CD14-positive monocyte (primary cell): Measurements from ENCODE around the gene PAXX. TPM values are rescaled to one million over a fixed set of nuclear protein-coding genes. Genes with fewer than 3 reads are reported as not detected.

Source experiments
- DNase-seq, 3 donors: peaks; one replicate each; pipeline ENCODE4 v3.0.0-alpha.2; 2011 to 2022
- H2AFZ ChIP-seq: 2 replicates; pipeline ENCODE4 v1.6.0; 2012; ENCODE audit warnings: mild to moderate bottlenecking, low read depth, low read length, inconsistent platforms; ENCODE audit not compliant: insufficient read depth, poor library complexity, severe bottlenecking
- H3K27ac ChIP-seq, 2 donors: 1 replicate in 1 of 2; 2 replicates in 1 of 2; pipeline ENCODE4 v1.5.1; 2012 to 2013; ENCODE audit warnings: low read length in 2 of 2, control low read depth in 1 of 2, inconsistent platforms in 1 of 2, low read depth in 1 of 2, mild to moderate bottlenecking in 1 of 2
- H3K27me3 ChIP-seq, 2 donors: one replicate each; pipeline versions ENCODE4 v1.6.0 to v1.6.1; 2011 to 2013; ENCODE audit warnings: low read length in 2 of 2; ENCODE audit not compliant: control insufficient read depth in 2 of 2, insufficient read depth in 2 of 2
- H3K36me3 ChIP-seq, 2 donors: replicated peaks in 1 of 2; 1 replicate in 1 of 2; 2 replicates in 1 of 2; pipeline versions ENCODE4 v1.5.1 to v1.6.1; 2012 to 2013; ENCODE audit warnings: low read length in 2 of 2, control low read depth in 1 of 2, inconsistent platforms in 1 of 2, mild to moderate bottlenecking in 1 of 2; ENCODE audit not compliant: insufficient read depth in 2 of 2, control insufficient read depth in 1 of 2
- H3K4me1 ChIP-seq, 2 donors: 1 replicate in 1 of 2; 2 replicates in 1 of 2; pipeline versions ENCODE4 v1.5.1 to v1.6.1; 2012 to 2013; ENCODE audit warnings: low read length in 2 of 2, control low read depth in 1 of 2, inconsistent platforms in 1 of 2, mild to moderate bottlenecking in 1 of 2, moderate library complexity in 1 of 2; ENCODE audit not compliant: insufficient read depth in 2 of 2, control insufficient read depth in 1 of 2
- H3K4me2 ChIP-seq: replicated peaks from 2 replicates; pipeline ENCODE3; 2012; ENCODE audit warnings: low read length, moderate library complexity, mild to moderate bottlenecking; ENCODE audit not compliant: poor library complexity, severe bottlenecking; ENCODE audit errors: extremely low read depth
- H3K4me3 ChIP-seq, 3 experiments: fragments of 200-600 bp in 1 of 3; sonication (generic) in 1 of 3; replicated peaks in 1 of 3; 1 replicate in 2 of 3; 2 replicates in 1 of 3; pipeline ENCODE4 v1.5.1; 2011 to 2013; ENCODE audit warnings: low read length in 3 of 3, mild to moderate bottlenecking in 3 of 3, control low read depth in 2 of 3, low read depth in 2 of 3, inconsistent platforms in 1 of 3, moderate library complexity in 1 of 3
- H3K79me2 ChIP-seq: 2 replicates; pipeline ENCODE4 v1.6.0; 2012; ENCODE audit warnings: mild to moderate bottlenecking, control low read depth, inconsistent platforms, low read length, moderate library complexity; ENCODE audit not compliant: insufficient read depth
- H3K9ac ChIP-seq: 2 replicates; pipeline ENCODE4 v1.6.0; 2017; ENCODE audit warnings: low read length, mild to moderate bottlenecking; ENCODE audit not compliant: insufficient read depth, poor library complexity, severe bottlenecking
- H3K9me3 ChIP-seq, 2 donors: replicated peaks in 1 of 2; 1 replicate in 1 of 2; 2 replicates in 1 of 2; pipeline versions ENCODE4 v1.5.1 to v1.6.1; 2012 to 2013; ENCODE audit warnings: low read length in 2 of 2, control low read depth in 1 of 2; ENCODE audit not compliant: control insufficient read depth in 1 of 2, insufficient read depth in 1 of 2
- H4K20me1 ChIP-seq: 2 replicates; pipeline ENCODE4 v1.6.0; 2012; ENCODE audit warnings: mild to moderate bottlenecking, low read length, control low read depth, moderate library complexity; ENCODE audit not compliant: insufficient read depth
- H3K27ac Mint-ChIP-seq, 7 donors: one replicate each; pipeline ENCODE4 v1.8.0; 2020; ENCODE audit warnings: mild to moderate bottlenecking in 7 of 7, mixed read lengths in 7 of 7, moderate library complexity in 6 of 7, inconsistent platforms in 2 of 7
- H3K27me3 Mint-ChIP-seq, 3 donors: one replicate each; pipeline ENCODE4 v1.8.0; 2021 to 2022; ENCODE audit warnings: low read depth in 3 of 3, mild to moderate bottlenecking in 3 of 3, mixed read lengths in 3 of 3, moderate library complexity in 3 of 3, inconsistent platforms in 1 of 3
- H3K36me3 Mint-ChIP-seq, 2 donors: one replicate each; pipeline ENCODE4 v1.8.0; 2020; ENCODE audit warnings: mixed read lengths in 2 of 2, inconsistent platforms in 1 of 2, mild to moderate bottlenecking in 1 of 2
- H3K4me1 Mint-ChIP-seq: one replicate; pipeline ENCODE4 v1.8.0; 2020; ENCODE audit warnings: mild to moderate bottlenecking, mixed read lengths
- H3K4me3 Mint-ChIP-seq, 2 donors: one replicate each; pipeline ENCODE4 v1.8.0; 2020; ENCODE audit warnings: mild to moderate bottlenecking in 2 of 2, mixed read lengths in 2 of 2, moderate library complexity in 1 of 2
- H3K9me3 Mint-ChIP-seq, 7 donors: one replicate each; pipeline ENCODE4 v1.8.0; 2020 to 2022; ENCODE audit warnings: mixed read lengths in 7 of 7, mild to moderate bottlenecking in 6 of 7, moderate library complexity in 6 of 7, inconsistent platforms in 2 of 7
- WGBS: methylation state at CpG from one replicate; pipeline ENCODE4 v1.1.5; 2013; ENCODE audit warnings: missing lambda C conversion rate; ENCODE audit not compliant: insufficient coverage; 5-methylcytosine and 5-hydroxymethylcytosine counted together
- intact Hi-C, 2 donors: fragments of 100-400 bp; cut with micrococcal nuclease; formaldehyde crosslinking; loops; one replicate each; pipeline versions ENCODE4 v1.15.0 to v1.15.1; 2023
- polyA plus RNA-seq, 3 donors: library from polyadenylated mRNA; depleted of rRNA in 1 of 3; unstranded in 2 of 3; stranded (reverse) in 1 of 3; fragments of 300-500 nt in 2 of 3; fragments of >200 nt in 1 of 3; fragmentation: Illumina TruSeq in 2 of 3; gene quantifications; 1 replicate in 2 of 3; 2 replicates in 1 of 3; pipeline ENCODE4 v1.2.3, GENCODE V29; 2012 to 2021
- TF ChIP-seq, protein P1 (sequence below): fragments of 200-600 bp; IDR thresholded peaks from one replicate; pipeline ENCODE4 v1.8.0; 2022; ENCODE audit warnings: antibody characterized with exemption, mild to moderate bottlenecking

PAXX gene
- polyA plus RNA-seq, 3 donors, result 35.3 to 92.9 (median 40.7) TPM

DNA sequence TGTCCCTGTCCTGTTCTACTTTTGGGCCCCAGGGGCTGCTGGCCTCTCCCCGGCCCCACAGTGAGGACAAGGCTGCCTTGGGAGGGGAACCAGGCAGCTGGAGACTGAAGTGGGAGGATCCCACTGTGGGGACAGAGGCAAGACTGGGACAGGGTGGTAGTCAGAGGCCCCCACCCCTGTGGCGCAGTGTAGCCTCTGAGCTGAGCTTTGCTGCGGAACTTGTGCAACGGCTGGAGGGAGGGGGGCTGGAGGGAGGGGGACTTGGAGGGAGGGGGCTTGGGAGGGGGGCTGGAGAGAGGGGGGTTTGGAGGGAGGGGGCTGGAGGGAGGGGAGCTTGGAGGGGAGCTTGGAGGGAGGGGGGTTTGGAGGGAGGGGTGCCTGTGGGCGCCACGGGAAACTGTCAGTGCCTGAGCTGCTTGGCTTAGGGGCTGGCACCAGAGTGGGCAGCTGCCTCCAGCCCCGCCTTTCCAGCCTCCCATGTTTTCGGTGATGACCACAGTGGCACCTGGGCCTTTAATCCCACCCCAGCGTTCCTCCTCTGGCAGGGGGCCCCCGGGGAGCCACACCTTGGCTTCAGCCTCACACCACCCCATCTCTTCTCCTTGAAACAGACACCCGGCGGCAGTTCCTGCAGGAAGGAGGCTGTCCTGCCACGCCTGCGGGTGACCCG is 42.0 kb downstream of the PAXX start:
- Histone ChIP-seq H3K27me3 (no peaks in the 10 kb centered on the region), H2AFZ (peak overlapping the region; percentile 29), H3K9ac (peak overlapping the region; percentile 77), H3K9me3 (no peaks in the 10 kb centered on the region), H3K4me1 (peaks cover 54 to 67% of the 10 kb centered on the region in 2 donors), H3K27ac (peak overlapping the region; percentile 83 to 92), H3K36me3 (peaks cover 15 to 22% of the 10 kb centered on the region in 2 donors), H4K20me1 (peaks cover 48% of the 10 kb centered on the region), H3K79me2 (peaks cover 67% of the 10 kb centered on the region), H3K4me3 (peak overlapping the region; percentile 47 to 88 (median 68)), H3K4me2 (peak overlapping the region; percentile 98)
- WGBS, result 0% methylated on average over 8 of the region's 15 CpGs
- Mint-ChIP-seq H3K4me3 (peak overlapping the region; percentile 87 to 93), H3K9me3 (no peaks in the 10 kb centered on the region), H3K4me1 (peaks cover 45% of the 10 kb centered on the region), H3K36me3 (peaks cover 5 to 30% of the 10 kb centered on the region in 2 donors), H3K27me3 (no peaks in the 10 kb centered on the region), H3K27ac (peak overlapping the region; percentile 86 to 94 (median 92))
- TF ChIP-seq, protein P1, sequence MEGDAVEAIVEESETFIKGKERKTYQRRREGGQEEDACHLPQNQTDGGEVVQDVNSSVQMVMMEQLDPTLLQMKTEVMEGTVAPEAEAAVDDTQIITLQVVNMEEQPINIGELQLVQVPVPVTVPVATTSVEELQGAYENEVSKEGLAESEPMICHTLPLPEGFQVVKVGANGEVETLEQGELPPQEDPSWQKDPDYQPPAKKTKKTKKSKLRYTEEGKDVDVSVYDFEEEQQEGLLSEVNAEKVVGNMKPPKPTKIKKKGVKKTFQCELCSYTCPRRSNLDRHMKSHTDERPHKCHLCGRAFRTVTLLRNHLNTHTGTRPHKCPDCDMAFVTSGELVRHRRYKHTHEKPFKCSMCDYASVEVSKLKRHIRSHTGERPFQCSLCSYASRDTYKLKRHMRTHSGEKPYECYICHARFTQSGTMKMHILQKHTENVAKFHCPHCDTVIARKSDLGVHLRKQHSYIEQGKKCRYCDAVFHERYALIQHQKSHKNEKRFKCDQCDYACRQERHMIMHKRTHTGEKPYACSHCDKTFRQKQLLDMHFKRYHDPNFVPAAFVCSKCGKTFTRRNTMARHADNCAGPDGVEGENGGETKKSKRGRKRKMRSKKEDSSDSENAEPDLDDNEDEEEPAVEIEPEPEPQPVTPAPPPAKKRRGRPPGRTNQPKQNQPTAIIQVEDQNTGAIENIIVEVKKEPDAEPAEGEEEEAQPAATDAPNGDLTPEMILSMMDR, result no peak
- peak; percentile 44 to 65 (median 60) for DNase-seq
- intact Hi-C loops, result loop anchor here (1.0 to 10.0 kb wide), 7 partner anchors 33 to 247 kb away; partner anchors contain the start of genes AJM1 (in 1 of the 2), C8G (in 1 of the 2), CLIC3 (in 1 of the 2) and FBXW5 (in 1 of the 2)

DNA sequence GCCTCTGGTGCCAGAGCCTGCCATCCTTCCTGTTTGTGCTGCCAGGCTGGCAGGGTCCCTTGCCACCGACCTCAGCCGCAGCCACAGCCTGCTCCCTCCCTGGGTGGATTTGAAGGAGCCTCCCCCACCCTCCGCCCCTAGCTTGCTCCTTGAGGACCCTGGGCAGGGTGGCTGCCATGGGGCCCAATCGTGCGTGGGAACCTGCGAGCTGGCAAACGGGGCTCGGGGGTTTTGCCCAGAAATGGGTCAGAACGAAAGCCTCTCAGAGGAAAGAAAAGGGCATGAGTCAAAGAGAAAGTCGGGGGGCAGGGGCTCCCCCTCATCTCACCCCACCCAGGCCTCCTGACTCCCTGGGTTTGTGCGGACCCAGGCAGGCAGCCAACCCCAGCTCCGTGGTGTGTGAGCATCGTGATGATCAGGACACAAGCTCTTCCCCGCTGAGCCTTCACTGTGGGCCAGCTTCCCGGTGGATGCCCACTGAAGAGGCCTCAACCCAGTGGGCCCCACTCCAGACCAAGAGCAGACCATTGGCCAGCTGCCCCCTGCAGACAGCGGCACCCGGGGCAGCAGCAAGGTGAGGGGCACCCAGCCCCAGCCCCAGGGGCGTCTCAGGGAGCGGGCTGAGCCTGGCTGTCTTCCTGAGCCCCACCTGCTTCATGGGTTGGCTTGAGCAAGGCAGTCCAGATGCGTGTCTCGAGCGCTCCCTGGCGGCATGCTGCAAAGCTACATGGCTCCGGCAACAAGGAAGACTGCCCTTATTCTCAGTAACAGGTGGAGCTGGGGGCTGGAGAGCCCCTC is 42.7 kb downstream of the PAXX start:
- DNase-seq, result peak; percentile 78 to 84 (median 84)
- peaks cover 15 to 22% of the 10 kb centered on the region in 2 donors for H3K36me3 ChIP-seq
- TF ChIP-seq, protein P1, result peak; percentile 90
- peak overlapping the region; percentile 78 to 89 for H3K4me3 Mint-ChIP-seq
- peaks cover 52% of the 10 kb centered on the region for H4K20me1 ChIP-seq
- H3K4me1 ChIP-seq, result peaks cover 47 to 59% of the 10 kb centered on the region in 2 donors
- H3K9me3 ChIP-seq, result no peaks in the 10 kb centered on the region
- peak overlapping the region; percentile 29 for H2AFZ ChIP-seq
- peaks cover 60% of the 10 kb centered on the region for H3K79me2 ChIP-seq
- no peaks in the 10 kb centered on the region for H3K27me3 ChIP-seq
- peak overlapping the region; percentile 1 for H3K9ac ChIP-seq
- peaks cover 38% of the 10 kb centered on the region for H3K4me1 Mint-ChIP-seq
- peak overlapping the region; percentile 0 to 74 (median 29) for H3K4me3 ChIP-seq
- peak overlapping the region; percentile 98 for H3K4me2 ChIP-seq
- H3K27ac Mint-ChIP-seq, result peak overlapping the region; percentile 86 to 92 (median 90)
- no peaks in the 10 kb centered on the region for H3K27me3 Mint-ChIP-seq
- WGBS, result 0% methylated on average over 14 of the region's 24 CpGs
- intact Hi-C loops, result loop anchor here (1.0 to 10.0 kb wide), 7 partner anchors 32 to 248 kb away; partner anchors contain the start of genes AJM1 (in 1 of the 2), C8G (in 1 of the 2), CLIC3 (in 1 of the 2) and FBXW5 (in 1 of the 2)
- H3K27ac ChIP-seq, result peak overlapping the region; percentile 71 to 83
- no peaks in the 10 kb centered on the region for H3K9me3 Mint-ChIP-seq
- H3K36me3 Mint-ChIP-seq, result peaks cover 5 to 30% of the 10 kb centered on the region in 2 donors
